NCI-H226 (cell line): Measurements from ENCODE around the gene KATNAL2.

Experiments
- DNase-seq: peaks from one replicate; pipeline ENCODE4 v3.0.0-alpha.2; 2015

KATNAL2 gene

GRCh38 chr18:46917108-46917802 lies at the start of gene KATNAL2, which contains the start of gene PIAS2:
TSS of gene KATNAL2 (plus strand) at chr18:46917602. CDS start at chr18:46946873, 29,271 bp downstream.
TSS of gene PIAS2 (minus strand) at chr18:46917507. CDS start at chr18:46917345, 162 bp downstream.
- DNase-seq, result peak; percentile 29

GRCh38 chr18:46868169-46868921 lies 49.1 kb upstream of the KATNAL2 start:
- DNase-seq, result no peak

- no peak for DNase-seq
Measured at GRCh38 chr18:46877329-46877987, 39.9 kb upstream of the KATNAL2 start.

GRCh38 chr18:46883180-46883579 lies 34.2 kb upstream of the KATNAL2 start:
- no peak for DNase-seq

GRCh38 chr18:46886893-46887292 lies 30.5 kb upstream of the KATNAL2 start:
- no peak for DNase-seq

GRCh38 chr18:46888965-46889364 lies 28.4 kb upstream of the KATNAL2 start:
- no peak for DNase-seq

GRCh38 chr18:46891742-46892214 lies 25.6 kb upstream of the KATNAL2 start:
- no peak for DNase-seq

- no peak for DNase-seq
Measured at GRCh38 chr18:46892842-46893241, 24.6 kb upstream of the KATNAL2 start.

GRCh38 chr18:46893360-46893759 lies 24.0 kb upstream of the KATNAL2 start:
- peak; percentile 10 for DNase-seq

- DNase-seq, result no peak
Measured at GRCh38 chr18:46894124-46894523, 23.3 kb upstream of the KATNAL2 start.

GRCh38 chr18:46899274-46899948 lies 18.0 kb upstream of the KATNAL2 start:
- DNase-seq, result no peak

- DNase-seq, result no peak
Measured at GRCh38 chr18:46903406-46903805, 14.0 kb upstream of the KATNAL2 start.

- DNase-seq, result no peak
Measured at GRCh38 chr18:46909497-46909896, 7.9 kb upstream of the KATNAL2 start.

- DNase-seq, result no peak
Measured at GRCh38 chr18:46910856-46911255, 6.5 kb upstream of the KATNAL2 start.

- DNase-seq, result no peak
Measured at GRCh38 chr18:46915800-46916550, 1.4 kb upstream of the KATNAL2 start.

- no peak for DNase-seq
Measured at GRCh38 chr18:46916551-46917107, 773 bp upstream of the KATNAL2 start.

GRCh38 chr18:46917803-46918600 lies 600 bp downstream of the KATNAL2 start:
- DNase-seq, result no peak

- DNase-seq, result no peak
Measured at GRCh38 chr18:46920067-46920466, 2.7 kb downstream of the KATNAL2 start.

GRCh38 chr18:46920653-46921052 lies 3.3 kb downstream of the KATNAL2 start:
- no peak for DNase-seq

GRCh38 chr18:46939337-46939963 lies 22.0 kb downstream of the KATNAL2 start:
- peak; percentile 68 for DNase-seq
